Fibroblast of lung (primary cell): ENCODE results near the gene STIMATE.

Experiments used
- EZH2 ChIP-seq: IDR thresholded peaks from 2 replicates; pipeline ENCODE4 v1.5.1; 2012; ENCODE audit warnings: low read length, control low read depth, mild to moderate bottlenecking; ENCODE audit errors: missing control alignments
- TF ChIP-seq, protein P1 (sequence below), 2 donors: IDR thresholded peaks in 1 of 2; conservative IDR thresholded peaks in 1 of 2; 1 replicate in 1 of 2; 2 replicates in 1 of 2; pipeline ENCODE4 v1.5.1; 2011 to 2012; ENCODE audit warnings: low read length in 2 of 2, control low read depth in 1 of 2, inconsistent platforms in 1 of 2, low read depth in 1 of 2, mild to moderate bottlenecking in 1 of 2

DNA sequence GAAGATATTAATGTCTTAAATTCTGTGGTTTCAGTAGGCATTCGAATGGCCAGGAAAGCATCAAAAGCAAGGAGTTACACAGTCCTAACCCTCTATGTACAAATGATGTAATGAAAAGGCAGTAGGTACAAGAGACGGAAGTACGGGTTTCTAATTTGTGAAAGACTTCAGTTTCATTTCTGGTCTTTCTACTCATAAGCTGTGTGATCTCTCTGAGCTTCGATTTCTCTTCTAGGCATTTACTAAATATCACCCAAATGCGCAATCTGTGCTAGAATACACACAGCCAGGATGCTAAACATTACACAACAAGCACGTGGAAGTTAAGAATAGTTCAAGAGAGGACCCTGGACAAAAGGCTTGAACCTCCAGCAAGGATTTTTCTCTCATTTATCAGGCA, 17.9 kb upstream of the STIMATE start:
- TF ChIP-seq, protein P1, sequence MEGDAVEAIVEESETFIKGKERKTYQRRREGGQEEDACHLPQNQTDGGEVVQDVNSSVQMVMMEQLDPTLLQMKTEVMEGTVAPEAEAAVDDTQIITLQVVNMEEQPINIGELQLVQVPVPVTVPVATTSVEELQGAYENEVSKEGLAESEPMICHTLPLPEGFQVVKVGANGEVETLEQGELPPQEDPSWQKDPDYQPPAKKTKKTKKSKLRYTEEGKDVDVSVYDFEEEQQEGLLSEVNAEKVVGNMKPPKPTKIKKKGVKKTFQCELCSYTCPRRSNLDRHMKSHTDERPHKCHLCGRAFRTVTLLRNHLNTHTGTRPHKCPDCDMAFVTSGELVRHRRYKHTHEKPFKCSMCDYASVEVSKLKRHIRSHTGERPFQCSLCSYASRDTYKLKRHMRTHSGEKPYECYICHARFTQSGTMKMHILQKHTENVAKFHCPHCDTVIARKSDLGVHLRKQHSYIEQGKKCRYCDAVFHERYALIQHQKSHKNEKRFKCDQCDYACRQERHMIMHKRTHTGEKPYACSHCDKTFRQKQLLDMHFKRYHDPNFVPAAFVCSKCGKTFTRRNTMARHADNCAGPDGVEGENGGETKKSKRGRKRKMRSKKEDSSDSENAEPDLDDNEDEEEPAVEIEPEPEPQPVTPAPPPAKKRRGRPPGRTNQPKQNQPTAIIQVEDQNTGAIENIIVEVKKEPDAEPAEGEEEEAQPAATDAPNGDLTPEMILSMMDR (conservative IDR thresholded peaks at IDR 0.05 in 1 of 2, IDR thresholded peaks at IDR 0.05 in 1 of 2; ENCODE audit: low read depth in 1 of 2, low read length in 2 of 2), result no peak
- no peak for TF ChIP-seq EZH2
